ENCODE data around the gene SCAF1.

The SCAF1 gene, protein sequence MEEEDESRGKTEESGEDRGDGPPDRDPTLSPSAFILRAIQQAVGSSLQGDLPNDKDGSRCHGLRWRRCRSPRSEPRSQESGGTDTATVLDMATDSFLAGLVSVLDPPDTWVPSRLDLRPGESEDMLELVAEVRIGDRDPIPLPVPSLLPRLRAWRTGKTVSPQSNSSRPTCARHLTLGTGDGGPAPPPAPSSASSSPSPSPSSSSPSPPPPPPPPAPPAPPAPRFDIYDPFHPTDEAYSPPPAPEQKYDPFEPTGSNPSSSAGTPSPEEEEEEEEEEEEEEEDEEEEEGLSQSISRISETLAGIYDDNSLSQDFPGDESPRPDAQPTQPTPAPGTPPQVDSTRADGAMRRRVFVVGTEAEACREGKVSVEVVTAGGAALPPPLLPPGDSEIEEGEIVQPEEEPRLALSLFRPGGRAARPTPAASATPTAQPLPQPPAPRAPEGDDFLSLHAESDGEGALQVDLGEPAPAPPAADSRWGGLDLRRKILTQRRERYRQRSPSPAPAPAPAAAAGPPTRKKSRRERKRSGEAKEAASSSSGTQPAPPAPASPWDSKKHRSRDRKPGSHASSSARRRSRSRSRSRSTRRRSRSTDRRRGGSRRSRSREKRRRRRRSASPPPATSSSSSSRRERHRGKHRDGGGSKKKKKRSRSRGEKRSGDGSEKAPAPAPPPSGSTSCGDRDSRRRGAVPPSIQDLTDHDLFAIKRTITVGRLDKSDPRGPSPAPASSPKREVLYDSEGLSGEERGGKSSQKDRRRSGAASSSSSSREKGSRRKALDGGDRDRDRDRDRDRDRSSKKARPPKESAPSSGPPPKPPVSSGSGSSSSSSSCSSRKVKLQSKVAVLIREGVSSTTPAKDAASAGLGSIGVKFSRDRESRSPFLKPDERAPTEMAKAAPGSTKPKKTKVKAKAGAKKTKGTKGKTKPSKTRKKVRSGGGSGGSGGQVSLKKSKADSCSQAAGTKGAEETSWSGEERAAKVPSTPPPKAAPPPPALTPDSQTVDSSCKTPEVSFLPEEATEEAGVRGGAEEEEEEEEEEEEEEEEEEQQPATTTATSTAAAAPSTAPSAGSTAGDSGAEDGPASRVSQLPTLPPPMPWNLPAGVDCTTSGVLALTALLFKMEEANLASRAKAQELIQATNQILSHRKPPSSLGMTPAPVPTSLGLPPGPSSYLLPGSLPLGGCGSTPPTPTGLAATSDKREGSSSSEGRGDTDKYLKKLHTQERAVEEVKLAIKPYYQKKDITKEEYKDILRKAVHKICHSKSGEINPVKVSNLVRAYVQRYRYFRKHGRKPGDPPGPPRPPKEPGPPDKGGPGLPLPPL

GRCh38 chr19:49641688-49642491 lies at the start of gene SCAF1:
SCAF1 (plus strand) TSS chr19:49642209; CDS start chr19:49645027, 2,818 bp downstream.
- peak; percentile 99 for DNase-seq

DNA sequence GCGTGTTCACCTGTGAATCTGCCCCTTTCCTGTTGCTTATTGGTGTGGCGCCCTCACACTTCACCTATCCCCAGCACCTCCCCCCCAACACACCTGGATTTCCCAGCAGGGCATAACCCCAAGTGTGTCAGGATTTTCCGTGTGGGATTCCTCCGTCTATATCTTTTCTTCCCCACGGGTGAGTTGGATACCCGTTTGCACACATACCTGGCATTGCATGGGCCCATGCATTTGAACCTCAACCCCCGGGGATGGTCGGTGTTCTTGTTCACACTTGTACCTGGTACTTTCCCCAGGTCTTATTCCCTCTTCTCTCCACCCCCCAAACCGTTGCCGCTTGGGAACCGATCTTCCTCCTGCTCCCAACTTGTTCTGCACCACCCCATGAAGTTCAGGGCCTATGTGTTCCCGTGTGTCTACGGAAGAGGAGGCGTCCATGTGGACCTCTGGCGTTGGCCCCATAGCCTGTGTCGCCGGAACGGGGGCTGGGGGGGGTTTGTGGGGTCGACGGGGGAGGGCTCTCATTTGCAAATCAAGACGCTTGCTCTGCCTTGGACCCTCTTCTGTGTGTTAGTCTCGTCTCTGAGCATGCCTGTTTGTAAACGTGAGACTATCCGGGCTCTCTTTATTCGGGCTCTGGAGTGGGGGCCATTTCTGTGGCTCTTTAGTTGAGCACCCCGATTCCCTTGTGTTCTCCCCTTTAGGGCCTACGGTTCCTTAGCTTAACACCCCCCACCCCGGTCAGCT lies 49.4 kb upstream of the SCAF1 start:
- DNase-seq: no peak

DNA sequence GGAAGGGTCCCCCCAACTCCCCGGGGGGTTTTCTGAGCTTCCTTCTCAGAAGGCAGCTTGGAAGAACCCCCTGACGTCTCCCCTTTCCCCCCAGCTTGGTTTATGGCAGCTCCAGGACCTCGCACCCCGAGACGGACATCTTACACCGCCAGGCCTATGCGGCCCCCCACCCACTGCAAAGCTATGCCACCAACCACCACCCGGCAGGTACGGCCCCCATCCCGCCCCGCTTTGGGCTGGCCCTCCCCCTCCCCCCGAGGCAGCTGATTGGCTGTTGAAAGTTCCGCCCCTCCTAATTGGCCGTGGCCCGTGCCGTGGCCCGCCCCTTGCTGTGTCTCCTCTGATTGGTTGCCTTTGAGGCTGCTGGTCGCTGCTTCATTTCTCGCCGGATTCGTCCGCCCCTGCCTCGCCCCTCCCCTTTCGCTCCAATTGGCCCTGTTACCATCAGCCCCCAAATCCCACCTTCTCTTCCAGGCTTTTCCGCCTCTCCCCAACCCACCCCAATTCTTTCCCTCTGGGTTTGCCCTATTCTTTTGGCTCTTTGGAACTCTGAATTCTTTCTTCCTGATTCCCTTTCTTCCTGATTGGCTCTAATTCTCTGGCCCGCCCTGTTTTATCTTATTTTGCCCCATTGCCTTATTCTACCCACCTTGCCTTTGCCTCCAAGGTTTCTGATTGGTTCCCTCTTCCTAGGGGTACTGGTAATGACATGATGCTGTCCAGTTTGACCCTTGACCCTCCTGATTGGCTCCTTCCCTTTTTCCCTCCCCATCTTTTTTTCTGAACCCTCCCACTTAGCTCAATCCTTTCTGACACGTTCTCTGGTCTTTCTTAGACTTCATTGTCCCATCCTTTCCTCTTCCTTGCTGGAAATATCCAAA lies 48.5 kb upstream of the SCAF1 start:
- peak; percentile 92 for DNase-seq

DNA sequence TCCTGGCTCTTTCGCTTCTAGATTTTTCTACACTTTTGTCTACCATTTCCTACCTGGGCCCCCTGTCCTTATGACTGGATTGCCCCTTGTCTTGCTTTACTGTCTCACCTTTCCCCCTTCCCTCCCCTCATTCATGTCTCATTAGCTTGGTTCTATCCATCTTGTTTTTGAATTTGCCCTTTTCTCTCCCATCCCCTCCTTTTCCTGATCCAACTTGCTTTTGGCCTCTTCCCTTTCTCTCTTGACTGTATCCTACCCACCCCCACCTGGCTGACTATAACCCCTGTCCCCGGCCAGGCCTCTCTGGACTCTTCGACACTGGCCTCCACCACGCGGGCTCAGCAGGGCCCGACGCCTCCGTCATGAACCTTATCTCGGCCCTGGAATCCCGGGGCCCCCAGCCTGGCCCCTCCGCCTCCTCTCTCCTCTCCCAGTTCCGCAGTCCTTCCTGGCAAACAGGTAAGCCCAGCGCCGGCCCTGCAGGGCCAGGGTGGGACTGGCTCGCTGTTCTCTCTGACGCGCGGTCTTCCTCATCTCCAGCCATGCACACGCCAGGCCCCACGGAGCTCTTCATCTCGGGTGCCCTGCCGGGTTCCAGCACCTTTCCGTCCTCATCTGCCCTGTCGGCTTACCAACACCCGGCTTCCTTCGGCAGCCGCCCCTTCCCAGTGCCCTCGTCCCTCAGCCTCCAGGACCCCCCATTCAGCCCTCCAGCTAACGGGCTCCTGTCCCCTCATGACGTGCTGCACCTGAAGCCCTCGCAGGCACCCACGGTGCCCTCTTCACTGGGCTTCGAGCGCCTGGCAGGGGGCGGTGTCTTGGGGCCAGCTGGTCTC lies 47.6 kb upstream of the SCAF1 start:
- no peak for DNase-seq

DNA sequence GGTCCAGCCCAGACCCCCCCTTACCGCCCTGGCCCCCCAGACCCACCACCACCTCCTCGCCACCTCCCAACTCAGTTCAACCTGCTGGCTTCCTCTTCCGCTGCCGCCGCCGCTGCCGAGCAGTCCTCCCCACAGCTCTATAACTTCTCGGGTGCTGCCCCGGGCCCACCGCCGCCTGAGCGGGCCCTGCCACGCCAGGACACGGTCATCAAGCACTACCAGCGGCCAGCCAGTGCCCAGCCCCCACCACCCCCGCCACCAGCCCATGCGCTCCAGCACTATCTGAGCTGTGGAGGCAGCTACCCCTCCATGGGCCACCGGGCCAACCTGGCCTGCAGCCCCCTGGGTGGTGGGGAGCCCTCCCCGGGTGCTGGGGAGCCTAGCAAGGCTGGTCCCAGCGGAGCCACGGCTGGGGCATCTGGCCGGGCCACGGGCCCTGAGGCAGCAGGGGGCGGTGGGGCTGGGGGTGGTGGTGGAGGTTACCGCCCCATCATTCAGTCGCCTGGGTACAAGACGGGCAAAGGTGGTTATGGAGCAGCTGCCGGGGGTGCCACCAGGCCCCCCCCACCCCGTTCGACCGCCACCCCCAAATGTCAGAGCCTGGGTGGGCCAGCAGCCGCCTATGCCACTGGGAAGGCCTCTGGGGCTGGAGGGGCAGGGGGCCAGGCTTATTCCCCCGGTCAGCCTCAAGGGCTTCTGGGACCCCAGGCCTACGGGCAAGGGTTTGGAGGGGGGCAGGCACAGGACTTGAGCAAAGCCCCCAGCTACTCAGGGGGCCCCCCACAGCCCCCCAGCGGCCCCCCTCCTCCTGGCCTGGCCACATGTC lies 46.8 kb upstream of the SCAF1 start:
- DNase-seq: no peak

- no peak for DNase-seq
Measured at GRCh38 chr19:49595819-49596404, 46.1 kb upstream of the SCAF1 start.

- no peak for DNase-seq
Measured at GRCh38 chr19:49596407-49596806, 45.6 kb upstream of the SCAF1 start.

DNA sequence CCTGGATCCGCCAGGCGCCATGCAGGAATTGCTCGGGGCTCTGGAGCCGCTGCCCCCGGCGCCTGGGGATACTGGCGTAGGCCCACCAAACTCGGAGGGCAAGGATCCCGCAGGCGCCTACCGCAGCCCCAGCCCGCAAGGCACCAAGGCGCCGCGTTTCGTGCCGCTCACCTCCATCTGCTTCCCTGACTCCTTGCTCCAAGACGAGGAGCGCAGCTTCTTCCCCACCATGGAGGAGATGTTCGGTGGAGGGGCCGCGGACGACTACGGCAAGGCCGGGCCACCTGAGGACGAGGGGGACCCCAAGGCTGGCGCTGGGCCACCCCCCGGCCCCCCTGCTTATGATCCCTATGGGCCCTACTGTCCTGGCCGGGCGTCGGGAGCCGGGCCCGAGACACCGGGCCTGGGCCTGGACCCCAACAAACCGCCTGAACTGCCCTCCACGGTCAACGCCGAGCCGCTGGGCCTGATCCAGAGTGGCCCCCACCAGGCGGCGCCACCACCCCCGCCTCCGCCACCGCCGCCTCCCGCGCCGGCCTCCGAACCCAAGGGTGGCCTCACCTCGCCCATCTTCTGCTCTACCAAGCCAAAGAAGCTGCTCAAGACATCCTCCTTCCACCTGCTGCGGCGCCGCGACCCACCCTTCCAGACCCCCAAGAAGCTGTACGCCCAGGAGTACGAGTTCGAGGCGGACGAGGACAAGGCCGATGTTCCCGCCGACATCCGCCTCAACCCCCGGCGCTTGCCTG lies 44.9 kb upstream of the SCAF1 start:
- no peak for DNase-seq

DNA sequence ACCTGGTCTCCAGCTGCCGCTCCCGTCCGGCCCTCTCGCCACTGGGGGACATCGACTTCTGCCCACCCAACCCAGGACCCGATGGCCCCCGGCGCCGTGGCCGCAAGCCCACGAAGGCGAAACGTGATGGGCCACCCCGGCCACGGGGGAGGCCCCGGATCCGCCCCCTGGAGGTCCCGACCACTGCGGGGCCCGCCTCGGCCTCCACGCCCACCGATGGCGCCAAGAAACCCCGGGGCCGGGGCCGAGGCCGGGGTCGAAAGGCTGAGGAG lies 44.4 kb upstream of the SCAF1 start:
- no peak for DNase-seq

- no peak for DNase-seq
Measured at GRCh38 chr19:49599378-49600295, 42.4 kb upstream of the SCAF1 start.

- DNase-seq: no peak
Measured at GRCh38 chr19:49601482-49602038, 40.4 kb upstream of the SCAF1 start.

DNA sequence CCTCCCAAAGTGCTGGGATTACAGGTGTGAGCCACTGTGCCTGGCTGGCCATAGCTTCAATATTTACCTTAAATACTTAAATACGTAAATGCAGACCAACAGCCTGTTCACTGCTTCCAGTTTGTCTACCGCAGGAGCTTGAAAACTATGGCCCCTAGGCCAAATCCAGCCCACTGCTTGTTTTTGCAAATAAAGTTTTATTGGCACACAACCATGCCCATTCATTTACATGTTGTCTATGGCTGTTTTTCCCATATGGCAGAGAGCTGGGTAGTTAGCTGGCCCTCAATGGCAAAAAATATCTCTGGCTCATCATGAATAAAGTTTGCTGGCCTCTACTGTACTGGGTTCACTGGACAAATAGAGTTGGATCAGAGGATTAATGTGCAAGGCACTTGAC lies 39.2 kb upstream of the SCAF1 start:
- DNase-seq: no peak

DNA sequence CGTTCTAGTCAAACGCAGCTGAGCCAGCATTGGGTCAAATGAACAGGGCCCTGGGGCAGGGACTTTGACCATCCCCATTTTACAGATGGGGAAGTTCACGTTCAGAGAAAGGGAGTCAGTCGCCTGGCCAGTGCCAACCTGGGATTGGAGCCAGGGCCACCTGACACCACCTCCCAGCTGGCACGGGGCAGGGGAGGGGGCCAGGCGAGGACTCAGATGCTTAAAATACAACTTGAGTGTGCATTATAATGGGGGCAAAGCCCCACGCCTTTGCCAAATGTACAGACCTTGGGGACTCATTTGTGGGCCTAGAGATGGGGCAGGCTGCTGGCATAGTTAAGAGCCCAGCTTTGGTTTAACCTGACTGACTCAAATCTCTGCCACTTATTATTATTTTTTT lies 36.4 kb upstream of the SCAF1 start:
- DNase-seq: no peak

GRCh38 chr19:49609499-49610092 lies 32.4 kb upstream of the SCAF1 start:
- no peak for DNase-seq

DNA sequence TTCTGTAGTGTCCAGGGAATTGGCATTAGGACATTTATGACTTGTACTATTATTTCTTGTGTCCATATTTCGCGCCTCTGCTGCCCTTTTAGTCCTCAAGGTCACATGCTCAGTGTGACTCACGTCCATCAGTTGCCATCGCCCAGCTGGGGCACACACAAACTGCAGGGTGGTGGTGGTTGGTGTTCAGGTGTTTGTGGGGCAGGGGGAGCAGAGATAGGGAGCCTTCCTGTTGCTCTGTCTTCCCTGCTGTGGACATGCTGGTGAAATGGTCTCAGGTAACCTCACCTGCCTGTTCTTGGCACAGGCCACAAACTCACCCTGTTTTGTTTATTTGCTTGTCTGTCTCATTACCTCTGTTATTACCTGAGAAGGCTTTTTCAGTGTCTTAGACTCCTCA lies 28.6 kb upstream of the SCAF1 start:
- DNase-seq: no peak
